ENCODE measurements around the gene SHC3.

GRCh38 chr9:89178830-89179539, 367 bp upstream of the SHC3 start:
- TF ChIP-seq CREM (IDR thresholded peaks at IDR 0.05; ENCODE audit: low read depth), result no peak
- TF ChIP-seq STAG1 (CRISPR knock-in tag; IDR thresholded peaks at IDR 0.05; ENCODE audit: borderline replicate concordance), result no peak
- TF ChIP-seq BMI1 (IDR thresholded peaks at IDR 0.05; ENCODE audit: low read length), result no peak
- TF ChIP-seq, protein P1, sequence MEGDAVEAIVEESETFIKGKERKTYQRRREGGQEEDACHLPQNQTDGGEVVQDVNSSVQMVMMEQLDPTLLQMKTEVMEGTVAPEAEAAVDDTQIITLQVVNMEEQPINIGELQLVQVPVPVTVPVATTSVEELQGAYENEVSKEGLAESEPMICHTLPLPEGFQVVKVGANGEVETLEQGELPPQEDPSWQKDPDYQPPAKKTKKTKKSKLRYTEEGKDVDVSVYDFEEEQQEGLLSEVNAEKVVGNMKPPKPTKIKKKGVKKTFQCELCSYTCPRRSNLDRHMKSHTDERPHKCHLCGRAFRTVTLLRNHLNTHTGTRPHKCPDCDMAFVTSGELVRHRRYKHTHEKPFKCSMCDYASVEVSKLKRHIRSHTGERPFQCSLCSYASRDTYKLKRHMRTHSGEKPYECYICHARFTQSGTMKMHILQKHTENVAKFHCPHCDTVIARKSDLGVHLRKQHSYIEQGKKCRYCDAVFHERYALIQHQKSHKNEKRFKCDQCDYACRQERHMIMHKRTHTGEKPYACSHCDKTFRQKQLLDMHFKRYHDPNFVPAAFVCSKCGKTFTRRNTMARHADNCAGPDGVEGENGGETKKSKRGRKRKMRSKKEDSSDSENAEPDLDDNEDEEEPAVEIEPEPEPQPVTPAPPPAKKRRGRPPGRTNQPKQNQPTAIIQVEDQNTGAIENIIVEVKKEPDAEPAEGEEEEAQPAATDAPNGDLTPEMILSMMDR (IDR thresholded peaks at IDR 0.05 in 2 of 3, conservative IDR thresholded peaks at IDR 0.05 in 1 of 3; ENCODE audit: insufficient read depth in 2 of 3, low read depth in 1 of 3, low read length in 3 of 3), result no peak
- TF ChIP-seq PRDM10 (IDR thresholded peaks at IDR 0.05; ENCODE audit: partially characterized antibody), result no peak
- TF ChIP-seq MCM5 (IDR thresholded peaks at IDR 0.05; ENCODE audit: low read depth), result no peak
- TF ChIP-seq, protein P2, sequence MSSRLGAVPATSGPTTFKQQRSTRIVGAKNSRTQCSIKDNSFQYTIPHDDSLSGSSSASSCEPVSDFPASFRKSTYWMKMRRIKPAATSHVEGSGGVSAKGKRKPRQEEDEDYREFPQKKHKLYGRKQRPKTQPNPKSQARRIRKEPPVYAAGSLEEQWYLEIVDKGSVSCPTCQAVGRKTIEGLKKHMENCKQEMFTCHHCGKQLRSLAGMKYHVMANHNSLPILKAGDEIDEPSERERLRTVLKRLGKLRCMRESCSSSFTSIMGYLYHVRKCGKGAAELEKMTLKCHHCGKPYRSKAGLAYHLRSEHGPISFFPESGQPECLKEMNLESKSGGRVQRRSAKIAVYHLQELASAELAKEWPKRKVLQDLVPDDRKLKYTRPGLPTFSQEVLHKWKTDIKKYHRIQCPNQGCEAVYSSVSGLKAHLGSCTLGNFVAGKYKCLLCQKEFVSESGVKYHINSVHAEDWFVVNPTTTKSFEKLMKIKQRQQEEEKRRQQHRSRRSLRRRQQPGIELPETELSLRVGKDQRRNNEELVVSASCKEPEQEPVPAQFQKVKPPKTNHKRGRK (tag; IDR thresholded peaks at IDR 0.05), result no peak
- TF ChIP-seq, protein P3, sequence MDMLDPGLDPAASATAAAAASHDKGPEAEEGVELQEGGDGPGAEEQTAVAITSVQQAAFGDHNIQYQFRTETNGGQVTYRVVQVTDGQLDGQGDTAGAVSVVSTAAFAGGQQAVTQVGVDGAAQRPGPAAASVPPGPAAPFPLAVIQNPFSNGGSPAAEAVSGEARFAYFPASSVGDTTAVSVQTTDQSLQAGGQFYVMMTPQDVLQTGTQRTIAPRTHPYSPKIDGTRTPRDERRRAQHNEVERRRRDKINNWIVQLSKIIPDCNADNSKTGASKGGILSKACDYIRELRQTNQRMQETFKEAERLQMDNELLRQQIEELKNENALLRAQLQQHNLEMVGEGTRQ (CRISPR knock-in tag; IDR thresholded peaks at IDR 0.05), result no peak
- TF ChIP-seq, protein P4, sequence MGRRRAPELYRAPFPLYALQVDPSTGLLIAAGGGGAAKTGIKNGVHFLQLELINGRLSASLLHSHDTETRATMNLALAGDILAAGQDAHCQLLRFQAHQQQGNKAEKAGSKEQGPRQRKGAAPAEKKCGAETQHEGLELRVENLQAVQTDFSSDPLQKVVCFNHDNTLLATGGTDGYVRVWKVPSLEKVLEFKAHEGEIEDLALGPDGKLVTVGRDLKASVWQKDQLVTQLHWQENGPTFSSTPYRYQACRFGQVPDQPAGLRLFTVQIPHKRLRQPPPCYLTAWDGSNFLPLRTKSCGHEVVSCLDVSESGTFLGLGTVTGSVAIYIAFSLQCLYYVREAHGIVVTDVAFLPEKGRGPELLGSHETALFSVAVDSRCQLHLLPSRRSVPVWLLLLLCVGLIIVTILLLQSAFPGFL (CRISPR knock-in tag; IDR thresholded peaks at IDR 0.05), result no peak
- TF ChIP-seq POLR3A (IDR thresholded peaks at IDR 0.05; ENCODE audit: borderline replicate concordance, extremely low read depth, insufficient read depth, insufficient read length), result no peak
- no peak for TF ChIP-seq ELF1 (tag; IDR thresholded peaks at IDR 0.05)
- TF ChIP-seq ZNF79 (CRISPR knock-in tag; IDR thresholded peaks at IDR 0.05; ENCODE audit: low read depth), result no peak
- no peak for TF ChIP-seq POLR2AphosphoS5 (IDR thresholded peaks at IDR 0.05; ENCODE audit: control insufficient read depth, insufficient read depth, low read depth, low read length)
